Activated CD8-positive, alpha-beta memory T cell treated with anti-CD3 and anti-CD28 coated beads, Interleukin-2, amount 50 U/mL, for 1 hour (primary cell): ENCODE results near the gene NECTIN1.

Experiments
- DNase-seq: peaks from one replicate; pipeline ENCODE4 v3.0.0-alpha.2; 2020; ENCODE audit errors: extremely low read depth

The NECTIN1 gene

GRCh38 chr11:119671561-119672015 is 57.4 kb downstream of the NECTIN1 start:
- no peak for DNase-seq

- DNase-seq, result no peak
Measured at GRCh38 chr11:119671051-119671450, 57.9 kb downstream of the NECTIN1 start.

- no peak for DNase-seq
Measured at GRCh38 chr11:119669487-119669886, 59.5 kb downstream of the NECTIN1 start.

- DNase-seq, result no peak
Measured at GRCh38 chr11:119668676-119669075, 60.3 kb downstream of the NECTIN1 start.

- DNase-seq, result no peak
Measured at GRCh38 chr11:119666463-119667131, 62.4 kb downstream of the NECTIN1 start.

- no peak for DNase-seq
Measured at GRCh38 chr11:119666061-119666460, 62.9 kb downstream of the NECTIN1 start.

- DNase-seq, result no peak
Measured at GRCh38 chr11:119664701-119665420, 64.1 kb downstream of the NECTIN1 start.

GRCh38 chr11:119664063-119664572 is 64.9 kb downstream of the NECTIN1 start:
- no peak for DNase-seq

- no peak for DNase-seq
Measured at GRCh38 chr11:119663279-119663678, 65.7 kb downstream of the NECTIN1 start.

GRCh38 chr11:119661226-119661625 is 67.8 kb downstream of the NECTIN1 start:
- no peak for DNase-seq

GRCh38 chr11:119659971-119660723 is 68.9 kb downstream of the NECTIN1 start:
- no peak for DNase-seq

- no peak for DNase-seq
Measured at GRCh38 chr11:119652907-119653659, 75.9 kb downstream of the NECTIN1 start.

GRCh38 chr11:119651802-119652584 is 77.0 kb downstream of the NECTIN1 start:
- DNase-seq, result no peak

GRCh38 chr11:119650251-119650650 is 78.7 kb downstream of the NECTIN1 start:
- no peak for DNase-seq

- no peak for DNase-seq
Measured at GRCh38 chr11:119647254-119647653, 81.7 kb downstream of the NECTIN1 start.

- no peak for DNase-seq
Measured at GRCh38 chr11:119645018-119645417, 84.0 kb downstream of the NECTIN1 start.

- no peak for DNase-seq
Measured at GRCh38 chr11:119644502-119644901, 84.5 kb downstream of the NECTIN1 start.

- DNase-seq, result no peak
Measured at GRCh38 chr11:119643876-119644225, 85.1 kb downstream of the NECTIN1 start.

- DNase-seq, result no peak
Measured at GRCh38 chr11:119643212-119643875, 85.7 kb downstream of the NECTIN1 start.

- DNase-seq, result no peak
Measured at GRCh38 chr11:119641983-119642745, 86.8 kb downstream of the NECTIN1 start.
